8988T (cell line): Measurements from ENCODE around the gene ARID1B.

Experiments
- DNase-seq: peaks from one replicate; pipeline ENCODE4 v3.0.0; 2011

The ARID1B gene

GRCh38 chr6:157171801-157172200 lies 394.6 kb downstream of the ARID1B start:
- no peak for DNase-seq

GRCh38 chr6:157172231-157172701 lies 395.1 kb downstream of the ARID1B start:
- no peak for DNase-seq

GRCh38 chr6:157172830-157173536 lies 395.8 kb downstream of the ARID1B start:
- DNase-seq = no peak

GRCh38 chr6:157173776-157174175 lies 396.6 kb downstream of the ARID1B start:
- no peak for DNase-seq

DNA sequence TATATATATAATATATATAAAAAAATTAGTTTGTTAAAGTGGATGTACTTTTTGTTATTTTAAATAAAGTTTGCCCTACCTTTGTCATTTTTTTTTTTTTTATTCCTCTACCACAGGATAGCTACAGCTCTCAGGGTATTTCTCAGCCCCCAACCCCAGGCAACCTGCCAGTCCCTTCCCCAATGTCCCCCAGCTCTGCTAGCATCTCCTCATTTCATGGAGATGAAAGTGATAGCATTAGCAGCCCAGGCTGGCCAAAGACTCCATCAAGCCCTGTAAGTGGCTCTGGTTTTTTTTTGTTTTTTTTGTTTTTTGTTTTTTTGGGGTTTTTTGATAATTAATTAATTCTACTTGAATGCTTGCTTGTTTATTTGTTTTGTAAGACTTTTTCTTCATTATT lies 397.6 kb downstream of the ARID1B start:
- no peak for DNase-seq

DNA sequence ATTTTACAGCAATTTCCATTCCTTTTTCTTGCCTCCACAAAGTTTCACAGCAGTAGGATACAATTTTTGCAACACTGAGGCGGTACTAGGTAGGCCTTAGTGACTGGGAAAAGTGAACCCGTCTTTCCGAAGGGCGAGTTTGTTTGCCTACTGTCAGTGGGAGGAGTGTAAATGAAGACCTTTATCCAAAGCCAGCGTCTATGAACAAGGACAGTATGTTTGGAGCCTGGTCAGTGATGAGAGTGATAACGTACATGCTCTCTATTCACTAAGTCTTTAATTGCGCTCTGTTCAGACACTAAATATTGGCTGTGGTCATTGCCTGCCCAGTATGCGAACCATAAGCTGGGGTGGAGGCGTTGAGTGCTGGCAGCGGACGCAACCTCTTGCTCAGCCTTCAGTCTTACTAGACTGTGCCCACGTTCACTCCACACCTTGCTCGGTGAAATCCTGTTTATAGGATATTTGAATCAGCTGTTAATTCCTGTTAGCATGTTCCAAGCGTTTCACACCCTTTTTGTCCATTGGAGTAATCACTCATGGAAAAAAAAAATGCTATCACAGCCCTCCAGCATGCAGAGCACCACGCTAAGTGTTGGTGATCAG lies 400.7 kb downstream of the ARID1B start:
- DNase-seq = no peak

- no peak for DNase-seq
Measured at GRCh38 chr6:157181649-157182048, 404.5 kb downstream of the ARID1B start.

DNA sequence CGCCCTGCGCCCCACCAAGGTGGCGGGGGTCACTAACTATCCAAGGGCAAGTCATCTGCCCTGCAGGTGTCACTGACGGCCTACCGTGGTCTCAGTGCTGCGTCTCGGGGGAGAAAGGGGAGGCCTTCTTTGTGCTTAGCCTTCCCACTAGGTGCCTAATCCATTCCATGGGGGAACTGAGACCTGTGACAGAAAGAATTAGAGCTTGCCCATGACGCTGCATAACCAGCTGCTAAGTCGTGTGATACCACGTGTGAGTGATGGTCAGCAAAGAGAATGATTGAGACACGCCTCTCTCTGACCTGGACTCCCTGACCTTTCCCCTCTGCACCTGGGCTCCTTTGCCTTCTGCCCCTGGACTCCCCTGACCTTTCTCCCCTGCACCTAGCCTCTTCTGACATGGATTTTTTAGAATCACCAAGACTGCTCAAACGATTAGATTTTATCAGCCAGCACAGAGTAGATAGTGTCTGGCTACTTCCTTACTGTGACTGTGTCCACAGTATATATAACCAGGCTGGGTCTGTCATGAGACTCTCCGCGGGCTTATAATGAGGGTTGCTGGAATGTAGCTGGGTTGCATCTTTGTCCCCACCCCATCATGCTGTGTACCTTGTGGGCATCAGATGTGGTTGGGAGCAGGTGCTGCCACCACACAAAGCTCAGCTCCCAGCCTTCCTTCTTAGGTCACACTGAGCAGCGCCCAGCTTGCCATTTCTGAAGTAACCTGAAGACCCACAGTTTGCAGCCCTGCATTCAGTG lies 405.5 kb downstream of the ARID1B start:
- no peak for DNase-seq

- DNase-seq = peak; percentile 62
Measured at GRCh38 chr6:157184202-157185015, 407.2 kb downstream of the ARID1B start.

DNA sequence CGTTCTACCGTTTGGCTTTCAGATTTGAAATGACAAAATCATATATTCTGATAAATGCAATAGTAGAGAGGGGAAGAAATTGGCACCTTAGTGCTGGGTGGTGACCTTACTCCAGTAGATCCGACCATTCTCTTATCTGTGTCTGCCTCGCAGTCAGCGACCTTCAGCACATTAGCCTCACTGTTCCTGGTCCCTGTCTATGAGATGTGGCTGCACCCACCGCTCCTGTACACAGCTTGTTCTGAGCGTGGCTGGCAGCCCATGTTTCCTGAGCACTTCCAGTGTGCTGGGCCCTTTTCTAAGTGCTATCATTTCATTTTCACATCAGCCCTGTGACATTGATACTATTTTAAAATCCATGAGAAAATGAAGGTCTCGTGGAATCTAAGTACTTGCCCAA lies 408.0 kb downstream of the ARID1B start:
- no peak for DNase-seq

DNA sequence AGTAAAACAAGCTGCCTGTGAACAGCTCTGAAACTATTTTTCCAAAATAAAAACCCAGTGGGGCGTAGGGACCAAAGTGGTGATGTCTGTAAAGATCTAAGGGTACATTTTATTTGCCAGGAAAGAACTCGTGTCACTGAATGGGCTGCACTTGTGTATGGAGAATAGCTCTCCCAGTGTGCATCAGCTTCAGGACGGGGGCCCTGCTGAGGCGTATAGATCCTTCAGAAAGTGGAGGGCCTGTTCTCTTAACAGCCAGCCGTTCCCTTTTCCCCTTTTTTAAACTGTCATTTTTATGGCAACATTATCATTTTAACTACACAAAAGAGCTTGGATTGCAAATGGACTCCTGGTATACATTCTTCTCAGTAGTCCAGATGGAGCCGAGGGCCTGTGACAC lies 408.8 kb downstream of the ARID1B start:
- no peak for DNase-seq

DNA sequence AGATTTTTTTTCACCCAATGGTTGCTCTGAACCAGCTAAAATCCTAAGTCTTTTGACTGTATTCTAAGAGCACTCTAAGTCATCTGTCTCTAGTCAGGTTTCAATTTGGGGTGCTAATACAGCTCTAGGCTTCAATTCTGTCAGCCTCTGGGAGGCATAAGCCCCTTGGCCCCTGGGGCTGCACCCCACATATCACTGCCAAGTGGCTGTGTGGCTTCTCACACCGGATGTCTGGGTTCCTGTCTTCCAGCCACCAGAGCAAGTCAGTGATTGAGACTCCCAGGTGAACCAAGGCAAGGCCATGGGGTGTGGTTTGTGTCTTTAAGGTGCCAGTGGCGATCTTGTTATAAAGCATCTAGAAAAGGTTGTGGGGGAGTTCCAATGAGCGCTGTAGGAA lies 409.6 kb downstream of the ARID1B start:
- DNase-seq = no peak

DNA sequence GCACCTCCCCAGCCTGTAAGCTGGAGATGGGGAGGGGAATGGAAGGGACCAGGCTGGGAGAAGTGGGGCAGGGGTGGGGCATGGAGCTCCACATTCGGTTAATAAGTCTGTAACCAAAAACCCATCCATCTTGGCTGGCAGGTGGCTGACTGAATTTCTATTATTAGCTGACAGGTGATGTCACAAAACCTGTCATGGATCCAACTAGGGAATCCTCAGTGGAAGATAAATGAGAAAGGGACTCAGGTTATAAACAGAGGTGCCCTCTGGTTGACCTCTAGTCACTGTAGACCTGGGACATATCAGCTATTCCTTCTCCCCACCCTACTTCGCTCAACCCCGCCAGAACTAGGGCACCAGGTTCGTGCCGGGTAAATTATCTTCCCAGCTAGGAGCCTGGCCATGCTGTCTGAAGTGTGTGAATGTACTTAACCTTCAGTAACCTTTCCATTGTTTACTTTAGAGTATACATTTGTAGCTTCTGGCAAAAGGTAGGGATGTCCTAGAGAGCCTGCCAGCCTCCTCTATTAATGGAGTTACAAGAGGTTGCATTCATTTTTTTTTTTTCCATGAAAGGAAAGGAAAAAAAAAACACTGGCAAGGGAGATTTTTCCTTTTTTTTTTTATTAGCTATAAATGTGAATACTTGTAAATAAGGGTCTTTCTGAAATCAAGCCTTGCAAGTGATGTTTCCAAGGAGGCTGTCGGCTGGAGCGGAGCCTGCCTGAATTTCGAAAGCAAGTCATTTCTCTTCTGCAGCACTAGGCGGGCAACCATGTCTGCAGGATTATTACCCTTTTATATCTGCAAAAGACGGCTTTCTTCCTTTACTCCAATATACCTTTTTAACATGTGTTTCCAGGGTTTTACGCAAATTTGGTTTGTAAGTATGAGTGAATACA lies 410.3 kb downstream of the ARID1B start:
- DNase-seq = no peak

DNA sequence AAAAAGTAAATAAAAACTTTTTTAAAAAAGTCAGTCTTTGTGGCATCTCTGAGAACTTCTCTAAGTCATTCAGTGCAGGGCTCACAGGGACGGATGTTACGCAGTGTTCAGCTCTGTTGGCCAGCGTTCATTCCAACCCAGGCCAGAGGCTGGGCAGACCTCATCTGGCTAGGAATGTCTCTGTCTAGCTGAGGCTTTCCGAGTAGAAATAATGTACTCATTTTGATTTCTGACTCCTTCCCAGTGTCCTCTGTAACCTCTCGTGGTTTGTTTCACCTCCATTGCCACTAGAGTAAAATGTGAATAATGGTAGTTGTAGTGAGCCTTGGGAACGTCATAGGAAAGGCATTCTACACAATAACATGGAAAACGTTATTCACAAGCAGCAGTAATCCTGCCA lies 411.0 kb downstream of the ARID1B start:
- no peak for DNase-seq

GRCh38 chr6:157193443-157193996 lies 416.3 kb downstream of the ARID1B start:
- no peak for DNase-seq

DNA sequence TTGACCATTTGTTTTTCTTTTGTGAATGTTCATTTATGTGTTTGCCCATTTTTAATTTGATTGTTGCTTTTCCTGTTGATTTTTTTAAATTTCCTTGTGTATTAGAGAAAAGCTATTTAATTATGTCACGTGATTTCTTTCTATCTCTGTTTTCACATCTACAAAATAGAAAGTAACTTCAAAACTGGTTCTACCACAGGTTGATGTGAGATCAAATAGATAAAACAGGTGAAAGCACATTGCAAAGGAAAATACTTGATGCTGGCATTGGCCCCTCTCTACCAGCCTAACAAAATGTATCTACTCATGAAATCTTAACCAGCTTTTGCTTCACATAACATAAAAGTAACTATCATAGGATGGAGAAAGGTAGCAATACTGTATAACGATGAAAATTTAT lies 416.9 kb downstream of the ARID1B start:
- DNase-seq = no peak

DNA sequence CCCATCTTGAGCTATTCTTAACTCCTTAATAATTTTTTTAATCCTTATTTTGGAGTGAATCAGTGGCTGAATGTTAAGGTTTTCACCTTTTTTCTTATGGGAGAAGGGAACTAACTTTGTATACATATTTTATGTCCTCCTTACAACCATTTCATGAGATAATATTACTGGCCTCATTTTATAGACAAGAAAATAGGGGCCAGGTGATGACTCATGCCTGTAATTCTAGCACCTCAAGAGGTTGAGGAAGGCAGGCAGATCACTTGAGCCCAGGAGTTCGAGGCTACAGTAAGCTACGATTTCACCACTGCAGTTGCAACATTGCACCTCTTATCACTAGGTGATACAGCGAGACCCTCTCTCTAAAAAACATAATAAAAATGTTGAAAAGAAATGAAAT lies 417.5 kb downstream of the ARID1B start:
- no peak for DNase-seq

- DNase-seq = no peak
Measured at GRCh38 chr6:157196391-157196790, 419.2 kb downstream of the ARID1B start.

GRCh38 chr6:157198425-157199279 lies 421.5 kb downstream of the ARID1B start:
- no peak for DNase-seq

DNA sequence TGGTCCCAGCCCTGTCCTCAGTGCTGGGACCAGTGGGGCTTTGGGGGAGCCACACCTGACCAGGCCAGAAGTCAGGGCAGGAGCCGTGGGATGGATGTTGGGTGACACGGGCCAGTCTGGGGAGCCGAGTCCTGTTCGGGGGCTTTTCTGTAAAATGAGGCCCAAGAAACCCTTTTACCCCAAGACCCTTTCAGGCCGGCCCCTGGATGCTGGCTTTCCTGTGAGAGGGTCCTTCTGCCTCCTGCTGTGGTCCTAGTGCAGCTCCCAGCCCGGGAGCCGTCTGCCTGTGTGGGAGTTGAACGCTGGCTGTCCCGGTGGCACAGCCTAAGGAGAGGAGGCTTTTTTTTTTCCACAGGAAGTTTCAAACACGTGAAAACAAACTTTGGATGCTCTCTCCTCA lies 422.9 kb downstream of the ARID1B start:
- no peak for DNase-seq

DNA sequence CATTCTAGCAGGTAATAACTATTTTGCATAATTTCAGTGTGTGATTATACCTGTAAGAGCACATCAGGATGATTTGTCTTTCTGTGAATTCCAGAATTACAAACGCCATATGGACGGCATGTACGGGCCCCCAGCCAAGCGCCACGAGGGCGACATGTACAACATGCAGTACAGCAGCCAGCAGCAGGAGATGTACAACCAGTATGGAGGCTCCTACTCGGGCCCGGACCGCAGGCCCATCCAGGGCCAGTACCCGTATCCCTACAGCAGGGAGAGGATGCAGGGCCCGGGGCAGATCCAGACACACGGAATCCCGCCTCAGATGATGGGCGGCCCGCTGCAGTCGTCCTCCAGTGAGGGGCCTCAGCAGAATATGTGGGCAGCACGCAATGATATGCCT lies 423.4 kb downstream of the ARID1B start:
- no peak for DNase-seq
